Caki2 (cell line): ENCODE results near the gene MOG. TPM values are rescaled to one million over a fixed set of nuclear protein-coding genes. Genes with fewer than 3 reads are reported as not detected.

Source experiments
- DNase-seq: peaks from one replicate; pipeline ENCODE4 v3.0.0-alpha.2; 2015; ENCODE audit warnings: low read depth
- in situ Hi-C: cut with HindIII; loops from 2 replicates; pipeline ENCODE4 v1.10.0; 2016; ENCODE audit warnings: low sequenced_read_pairs, low pct_unique_long_range_greater_than_20kb, mixed read lengths
- total RNA-seq: library from RNA; depleted of rRNA; stranded (reverse); fragments of >200 nt; shearing (Covaris generic); gene quantifications from 2 replicates; pipeline ENCODE4 v1.2.3, GENCODE V29; 2014; ENCODE audit warnings: low replicate concordance; rRNA removed

MOG gene
- total RNA-seq, result not detected in 2 replicates

DNA sequence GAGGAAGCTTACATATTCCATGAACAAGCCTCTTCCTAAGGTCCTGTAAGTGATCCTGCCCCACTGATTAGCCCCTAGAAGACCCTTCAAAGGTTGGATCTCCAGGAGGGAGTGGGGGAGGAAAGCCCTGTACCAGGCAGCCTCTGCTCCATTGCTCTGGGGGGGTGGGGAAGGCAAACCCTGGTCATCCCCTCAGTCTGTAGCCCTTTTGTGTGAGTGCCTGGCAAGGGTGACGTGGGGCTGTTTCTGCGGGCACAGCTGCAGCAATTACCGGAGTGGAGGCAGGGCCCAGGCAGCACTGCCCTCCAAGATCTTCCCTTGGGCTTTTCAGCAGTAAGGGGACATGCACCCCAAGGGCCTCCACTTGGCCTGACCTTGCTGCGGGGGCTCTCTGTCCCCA is at the start of gene MOG:
TSS of gene MOG (plus strand) at position 295 of the 400 bp plus-strand sequence. CDS start 118 bp downstream, outside the sequence.
- in situ Hi-C loops, result no loop called here
- no peak for DNase-seq

- in situ Hi-C loops, result no loop called here
- DNase-seq, result no peak
These were observed 48.8 kb upstream of the MOG start for GRCh38 chr6:29608131-29608530.

GRCh38 chr6:29610540-29610939 is 46.4 kb upstream of the MOG start:
- in situ Hi-C loops, result no loop called here

GRCh38 chr6:29611426-29611825 is 45.5 kb upstream of the MOG start:
- DNase-seq, result no peak
- in situ Hi-C loops, result no loop called here

More at GRCh38 chr6:29610540-29610939, 46.4 kb upstream of the MOG start:
- DNase-seq, result no peak

GRCh38 chr6:29617782-29618554 is 38.9 kb upstream of the MOG start:
- in situ Hi-C loops, result no loop called here

DNA sequence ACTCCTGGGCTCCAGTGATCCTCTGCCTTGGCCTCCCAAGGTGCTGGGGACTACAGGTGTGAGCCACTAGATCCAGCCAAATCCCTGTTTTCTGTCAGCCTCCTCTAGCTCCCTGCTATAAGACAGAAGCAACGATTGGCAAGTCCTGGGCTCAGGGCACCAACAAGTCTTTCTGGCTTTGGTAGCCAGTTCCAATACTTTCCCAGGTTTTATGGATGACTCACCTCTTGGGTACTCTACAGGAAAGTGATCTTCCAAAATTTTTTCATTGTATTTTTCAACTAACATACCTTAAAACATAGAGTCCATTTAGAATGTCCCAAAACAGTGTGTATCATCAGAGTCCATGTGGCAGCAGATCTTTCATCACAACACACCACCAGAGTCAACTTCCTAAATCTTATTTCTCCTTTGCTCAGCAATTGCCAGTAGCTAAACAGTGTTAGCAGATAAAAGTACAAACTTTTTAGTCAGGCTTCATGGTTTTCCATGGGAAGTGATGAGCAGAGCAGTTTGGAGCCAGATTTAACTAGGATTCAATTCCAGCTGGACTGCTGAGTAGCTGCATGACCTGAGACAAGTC is 37.2 kb upstream of the MOG start:
- DNase-seq, result no peak
- in situ Hi-C loops, result no loop called here

More at GRCh38 chr6:29617782-29618554, 38.9 kb upstream of the MOG start:
- DNase-seq, result no peak

DNA sequence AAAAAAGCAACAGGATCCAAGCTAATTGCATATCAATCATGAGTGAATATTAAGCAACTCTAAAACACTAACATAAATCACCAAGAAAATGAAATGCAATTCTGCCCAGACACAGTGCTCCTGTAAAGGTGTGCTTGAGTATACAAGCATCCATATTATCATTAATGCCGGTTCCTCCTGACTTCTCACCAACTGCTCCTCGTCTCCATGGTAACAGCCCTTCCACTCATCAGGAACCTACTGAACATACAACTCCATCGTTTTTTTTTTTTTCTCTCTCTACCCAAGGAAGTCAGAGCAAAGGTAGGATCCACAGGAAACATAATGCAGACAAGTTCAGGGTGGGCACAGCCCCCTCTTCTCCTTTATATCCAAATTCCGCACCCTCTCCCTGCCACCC is 36.3 kb upstream of the MOG start:
- DNase-seq, result no peak
- in situ Hi-C loops, result no loop called here

DNA sequence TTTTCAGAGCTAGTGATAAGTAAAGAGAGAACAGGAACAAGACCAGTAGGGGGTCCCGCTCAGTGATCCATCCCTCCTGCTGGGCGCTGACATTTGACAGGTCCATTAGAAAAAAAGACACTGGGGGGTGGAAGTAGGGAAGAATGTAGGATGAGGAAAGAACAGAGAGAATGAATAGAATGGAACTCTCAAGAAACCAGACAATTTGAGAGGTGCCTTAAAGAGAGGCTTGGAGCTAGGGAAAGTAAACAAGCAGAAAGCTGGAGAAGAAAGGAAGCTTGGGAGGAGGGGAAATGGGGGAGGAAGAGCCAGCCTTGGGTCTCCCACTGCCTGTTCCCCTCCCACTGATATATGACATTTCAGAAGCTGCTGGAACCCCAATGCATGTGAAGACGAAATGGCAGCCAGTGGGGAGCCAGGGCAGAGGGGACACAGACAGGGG is 32.4 kb upstream of the MOG start:
- no peak for DNase-seq
- in situ Hi-C loops, result no loop called here

DNA sequence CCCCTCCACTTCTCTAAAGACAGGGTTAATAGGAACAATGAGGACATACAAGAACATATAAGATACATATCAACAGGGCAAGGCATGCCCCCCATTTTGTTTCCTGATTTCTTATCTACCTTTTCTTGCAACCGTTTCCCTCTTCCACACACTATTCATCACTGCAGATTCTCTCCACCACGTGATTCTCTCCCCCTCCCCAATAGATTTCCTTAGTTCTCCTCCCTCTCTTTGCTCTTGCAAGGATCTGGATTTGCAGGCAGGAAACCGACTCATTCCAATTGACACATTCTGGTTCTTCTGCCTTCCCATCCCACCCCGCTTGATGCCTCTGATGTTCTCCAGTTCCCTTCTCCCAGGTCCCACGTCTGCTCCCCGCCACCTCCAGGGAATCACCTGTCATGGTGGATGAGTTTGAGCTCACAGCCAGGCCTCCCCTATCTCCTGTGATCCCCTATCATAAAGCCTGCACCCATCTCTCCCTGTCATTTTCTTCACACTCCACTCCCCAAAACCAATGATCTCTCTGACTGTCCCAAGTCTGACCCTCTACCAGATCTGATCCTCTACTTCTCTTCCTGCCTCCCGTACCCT is 31.5 kb upstream of the MOG start:
- no peak for DNase-seq
- in situ Hi-C loops, result no loop called here

DNA sequence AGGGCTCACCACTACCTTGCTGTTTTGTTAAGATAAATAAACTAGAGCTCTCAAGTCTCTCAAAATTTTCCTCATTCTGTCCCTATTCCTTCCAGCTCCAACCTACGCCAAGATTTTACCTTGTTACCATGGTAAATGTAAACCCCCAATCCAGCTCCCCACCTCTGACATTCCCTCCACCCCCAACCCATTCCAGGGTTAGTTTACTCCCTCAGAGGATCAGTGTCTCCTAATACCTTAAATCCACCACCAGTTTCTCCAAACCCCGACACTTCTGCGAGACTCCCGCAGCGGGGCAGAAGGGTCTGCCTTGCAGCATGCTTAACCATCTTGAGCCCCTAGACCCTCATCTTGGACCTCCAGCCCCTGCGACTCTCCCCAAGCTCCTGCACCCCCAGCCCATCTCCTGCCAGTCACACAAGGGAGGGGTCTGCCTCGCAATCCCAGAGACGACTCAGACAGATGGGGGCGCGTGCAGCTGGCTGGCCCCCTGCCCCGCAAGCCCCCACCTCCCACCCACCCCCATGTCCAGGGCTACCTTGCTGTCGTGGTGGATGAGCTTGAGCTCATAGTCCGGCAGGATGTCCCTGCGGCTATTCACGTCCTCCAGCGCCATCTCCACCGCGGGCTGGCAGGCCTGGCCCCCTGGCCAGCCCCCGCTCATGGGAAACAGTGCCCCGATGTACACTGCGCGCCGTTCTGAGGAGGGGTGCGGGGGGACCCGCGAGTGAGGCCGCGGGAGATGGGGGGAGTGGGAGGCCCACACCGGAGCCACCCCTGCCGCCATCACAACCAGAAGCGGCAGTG is 29.7 kb upstream of the MOG start:
- DNase-seq, result no peak
- in situ Hi-C loops, result no loop called here

GRCh38 chr6:29627755-29628418 is 29.0 kb upstream of the MOG start:
- in situ Hi-C loops, result no loop called here
- peak; percentile 60 for DNase-seq

- DNase-seq, result peak; percentile 78
- in situ Hi-C loops, result no loop called here
These were observed 28.2 kb upstream of the MOG start for GRCh38 chr6:29628419-29629281.

GRCh38 chr6:29629571-29629970 is 27.3 kb upstream of the MOG start:
- DNase-seq, result no peak
- in situ Hi-C loops, result no loop called here

DNA sequence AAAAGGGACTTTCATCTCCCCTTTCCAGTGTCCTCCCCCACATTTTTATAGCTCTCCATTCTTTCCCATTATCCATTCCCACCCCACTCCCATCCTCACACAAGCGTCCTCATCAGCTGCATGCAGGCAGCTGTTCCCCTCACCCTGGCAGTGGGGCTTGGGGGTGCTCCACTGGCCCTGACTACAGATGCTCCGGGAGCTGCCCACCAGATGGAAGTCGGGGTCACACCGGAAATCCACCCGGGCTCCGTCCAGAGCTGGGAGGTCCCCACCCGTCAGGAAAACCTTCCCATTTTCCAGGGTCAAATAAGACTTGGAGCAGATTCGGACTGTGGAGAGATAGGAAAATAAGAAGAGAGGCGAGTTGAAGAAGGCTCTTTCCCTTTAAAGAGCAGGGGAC is 26.6 kb upstream of the MOG start:
- no peak for DNase-seq
- in situ Hi-C loops, result no loop called here

DNA sequence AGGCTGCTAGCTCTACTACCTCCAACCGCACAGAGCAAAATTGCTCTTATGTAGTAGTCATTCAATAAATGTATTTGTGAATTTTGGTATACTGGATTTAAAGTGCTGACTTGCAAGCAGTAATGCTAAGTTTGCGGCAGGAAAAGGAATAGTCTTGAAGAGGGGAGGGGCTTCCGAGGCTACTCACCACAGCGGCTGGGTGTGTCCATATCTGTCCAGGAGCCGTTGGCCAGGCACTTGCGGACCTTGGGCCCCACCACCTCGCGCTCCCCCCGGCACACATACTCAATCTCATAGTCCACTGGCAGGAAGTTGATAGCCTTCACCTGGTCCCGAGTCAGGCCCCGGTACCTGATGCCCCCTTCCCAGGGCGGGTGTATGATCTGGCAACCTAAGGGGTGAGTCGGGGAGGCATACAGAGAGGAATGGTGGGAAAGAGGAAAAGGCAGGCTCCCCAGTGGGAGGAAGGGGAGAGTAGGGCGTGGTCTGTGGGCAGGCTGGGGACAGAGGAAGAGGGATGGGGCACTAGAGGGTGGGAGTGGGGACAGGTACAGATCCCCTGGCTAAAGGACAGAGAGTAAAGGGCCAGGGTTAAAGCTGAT is 25.6 kb upstream of the MOG start:
- DNase-seq, result peak; percentile 33
- in situ Hi-C loops, result no loop called here

- DNase-seq, result peak; percentile 53
- in situ Hi-C loops, result no loop called here
These were observed 24.8 kb upstream of the MOG start for GRCh38 chr6:29631860-29632731.
